Endothelial cell of umbilical vein (primary cell): ENCODE measurements around the gene NDUFS6. TPM values are rescaled to one million over a fixed set of nuclear protein-coding genes. Genes with fewer than 3 reads are reported as not detected.

ENCODE experiments used
- BruUV-seq: library from RNA; stranded (reverse); fragments of 400-500 nt; replicated peaks from 2 replicates; lab custom pipeline; 2021; lab: Mats Ljungman, UMichigan
- CTCF ChIA-PET: fragments of 300-600, 350-600 bp; sonication (Branson Sonifier 250); formaldehyde crosslinking; loops from one replicate; lab custom pipeline; 2021; ENCODE audit warnings: antibody characterized with exemption, inconsistent platforms; lab: Charles Lee
- POLR2A ChIA-PET: fragments of 300-600, 350-600 bp; sonication (Branson Sonifier 250); formaldehyde crosslinking; loops from one replicate; lab custom pipeline; 2021; ENCODE audit warnings: antibody characterized with exemption, inconsistent platforms; lab: Charles Lee
- DNase-seq: peaks from one replicate; pipeline ENCODE4 v3.0.0-alpha.2; 2011; ENCODE audit warnings: low read depth, low spot score
- FAIRE-seq: peaks from 2 replicates; lab custom pipeline; 2011; peaks lifted over from hg19 to GRCh38; lab: Jason Lieb, UNC
- H2AFZ ChIP-seq: 2 replicates; pipeline ENCODE4 v1.6.0; 2012; ENCODE audit warnings: low read depth, low read length, control low read depth, inconsistent platforms
- H3K27ac ChIP-seq: 2 replicates; pipeline ENCODE4 v1.5.1; 2011; ENCODE audit warnings: low read depth, mild to moderate bottlenecking, control low read depth, low read length, moderate library complexity; ENCODE audit not compliant: insufficient read depth
- H3K27me3 ChIP-seq, 2 experiments: 2 replicates each; pipeline versions ENCODE4 v1.6.0 to v1.6.1; 2011; ENCODE audit warnings: low read length in 2 of 2, mixed read lengths in 1 of 2; ENCODE audit not compliant: control insufficient read depth in 2 of 2, insufficient read depth in 2 of 2
- H3K36me3 ChIP-seq, 2 experiments: 2 replicates in 1 of 2; 3 replicates in 1 of 2; pipeline ENCODE4 v1.5.1; 2011; ENCODE audit warnings: low read length in 2 of 2, mild to moderate bottlenecking in 1 of 2, moderate library complexity in 1 of 2; ENCODE audit not compliant: control insufficient read depth in 2 of 2, insufficient read depth in 2 of 2; ENCODE audit errors: extremely low read depth in 1 of 2
- H3K4me1 ChIP-seq: 3 replicates; pipeline ENCODE4 v1.5.1; 2011; ENCODE audit warnings: mild to moderate bottlenecking, low read length; ENCODE audit not compliant: control insufficient read depth, insufficient read depth; ENCODE audit errors: extremely low read depth
- H3K4me2 ChIP-seq: 2 replicates; pipeline ENCODE4 v1.6.1; 2011; ENCODE audit warnings: low read length, control low read depth, mixed read lengths; ENCODE audit not compliant: insufficient read depth
- H3K4me3 ChIP-seq, 3 experiments: fragments of 200-600 bp in 1 of 3; sonication (generic), shearing (Covaris generic) in 1 of 3; replicated peaks in 1 of 3; 2 replicates each; pipeline ENCODE4 v1.5.1; 2011 to 2016; ENCODE audit warnings: control low read depth in 3 of 3, low read length in 3 of 3, mild to moderate bottlenecking in 2 of 3, inconsistent platforms in 1 of 3, low read depth in 1 of 3, moderate library complexity in 1 of 3; ENCODE audit not compliant: insufficient read depth in 1 of 3
- H3K79me2 ChIP-seq: 2 replicates; pipeline ENCODE4 v1.6.0; 2012; ENCODE audit warnings: low read length, inconsistent platforms; ENCODE audit not compliant: control insufficient read depth, insufficient read depth
- H3K9ac ChIP-seq: replicated peaks from 2 replicates; pipeline ENCODE3; 2011; ENCODE audit warnings: low read length, control low read depth; ENCODE audit not compliant: insufficient read depth; ENCODE audit errors: extremely low read depth
- H3K9me1 ChIP-seq: replicated peaks from 3 replicates; pipeline ENCODE4 v1.6.0; 2011; ENCODE audit warnings: mild to moderate bottlenecking, low read length; ENCODE audit not compliant: control insufficient read depth, insufficient read depth; ENCODE audit errors: extremely low read depth
- H3K9me3 ChIP-seq: replicated peaks from 2 replicates; pipeline ENCODE4 v1.5.1; 2012; ENCODE audit warnings: low read length, inconsistent platforms; ENCODE audit not compliant: control insufficient read depth, insufficient read depth
- H4K20me1 ChIP-seq: replicated peaks from 2 replicates; pipeline ENCODE3; 2011; ENCODE audit warnings: mild to moderate bottlenecking, low read length; ENCODE audit not compliant: control insufficient read depth, insufficient read depth; ENCODE audit errors: extremely low read depth
- CTCF ChIP-seq, 2 donors: IDR thresholded peaks; 1 replicate in 1 of 2; 2 replicates in 1 of 2; pipeline ENCODE4 v1.5.1; 2011; ENCODE audit warnings: low read length in 2 of 2, mild to moderate bottlenecking in 2 of 2, moderate library complexity in 2 of 2, control low read depth in 1 of 2, inconsistent platforms in 1 of 2, low read depth in 1 of 2; ENCODE audit not compliant: insufficient read depth in 1 of 2; ENCODE audit errors: extremely low read depth in 1 of 2
- EZH2 ChIP-seq: IDR thresholded peaks from 2 replicates; pipeline ENCODE4 v1.6.1; 2012; ENCODE audit warnings: borderline replicate concordance, low read depth, mild to moderate bottlenecking, moderate library complexity, low read length, inconsistent platforms; ENCODE audit not compliant: severe bottlenecking
- FOS ChIP-seq: IDR thresholded peaks from 2 replicates; pipeline ENCODE4 v1.6.1; 2011; ENCODE audit warnings: mild to moderate bottlenecking, low read length, moderate library complexity, borderline replicate concordance; ENCODE audit not compliant: insufficient read depth
- GATA2 ChIP-seq: IDR thresholded peaks from 2 replicates; pipeline ENCODE4 v1.7.0; 2011; ENCODE audit warnings: low read depth, mild to moderate bottlenecking, moderate library complexity, mixed read lengths, low read length; ENCODE audit not compliant: insufficient read length, insufficient read depth
- JUN ChIP-seq: IDR thresholded peaks from 2 replicates; pipeline ENCODE4 v1.6.1; 2011; ENCODE audit warnings: borderline replicate concordance, low read depth; ENCODE audit not compliant: insufficient read length, insufficient read depth
- MAX ChIP-seq: IDR thresholded peaks from 2 replicates; pipeline ENCODE4 v1.6.1; 2011; ENCODE audit not compliant: insufficient read depth, insufficient read length
- MYC ChIP-seq: IDR thresholded peaks from one replicate; pipeline ENCODE4 v1.6.1; 2011; ENCODE audit warnings: mild to moderate bottlenecking, low read depth, low read length
- POLR2A ChIP-seq: IDR thresholded peaks from 2 replicates; pipeline ENCODE4 v1.6.1; 2012; ENCODE audit warnings: low read depth, mild to moderate bottlenecking, control low read depth, low read length
- POLR2AphosphoS5 ChIP-seq: IDR thresholded peaks from 2 replicates; pipeline ENCODE4 v1.6.1; 2012; ENCODE audit warnings: low read depth, mild to moderate bottlenecking, control low read depth, low read length, moderate library complexity; ENCODE audit not compliant: insufficient read depth
- dilution Hi-C: fragments of 300-500 bp; cut with MboI; formaldehyde crosslinking; loops from one replicate; pipeline ENCODE4 v1.15.0; 2019; ENCODE audit warnings: low sequenced_read_pairs; ENCODE audit not compliant: extremely low pct_ligation_motif_present
- intact Hi-C: fragments of 100-400 bp; cut with micrococcal nuclease; formaldehyde crosslinking; loops from one replicate; pipeline ENCODE4 v1.10.0; 2022
- polyA plus RNA-seq, 4 experiments: library from polyadenylated mRNA; depleted of rRNA in 3 of 4; stranded (reverse) in 3 of 4; unstranded in 1 of 4; fragments of >200 nt; gene quantifications; 2 replicates each; pipeline versions ENCODE4 v1.2.1 to v1.2.3, GENCODE V29; 2011 to 2012; ENCODE audit warnings: missing spikeins in 1 of 4
- total RNA-seq: library from RNA; stranded (reverse); gene quantifications from 2 replicates; pipeline ENCODE4 v1.2.3, GENCODE V29; 2021

Gene NDUFS6
- total and polyA plus RNA-seq, 2 donors (not counting 3 experiments of a cell fraction or from before 2014, with no cell fraction given) = 42.5 to 127 TPM

- no peak overlapping the region for H3K4me2 ChIP-seq
- H3K9ac ChIP-seq = no peak overlapping the region
- H3K36me3 ChIP-seq = peaks cover 6 to 38% of the 10 kb centered on the region in 2 experiments
- no peak overlapping the region for H3K27ac ChIP-seq
- ChIA-PET POLR2A (no interaction called here), CTCF (interaction anchor here (2.4 to 3.9 kb wide), 2 partner anchors 31 to 39 kb away, joined by 13 to 20 read pairs; no protein-coding TSS in a partner anchor)
- no peaks in the 10 kb centered on the region for H3K27me3 ChIP-seq
- dilution Hi-C loops = no loop called here
- peaks cover 81% of the 10 kb centered on the region for H3K79me2 ChIP-seq
- FAIRE-seq (no peak), DNase-seq (no peak)
- H3K9me3 ChIP-seq = no peaks in the 10 kb centered on the region
- intact Hi-C loops = loop anchor here (5.0 kb wide), 1 partner anchor 1191 kb away; the partner anchor contains the start of gene CEP72
- peaks cover 21% of the 10 kb centered on the region for H3K4me1 ChIP-seq
- no peak for TF ChIP-seq FOS
- no peak for TF ChIP-seq POLR2A
- no peak for TF ChIP-seq MAX
- no peak for TF ChIP-seq MYC
- TF ChIP-seq GATA2 = no peak
- TF ChIP-seq CTCF (IDR thresholded peaks at IDR 0.05; ENCODE audit: extremely low read depth in 1 of 2, insufficient read depth in 1 of 2, low read depth in 1 of 2, low read length in 2 of 2) = no peak
- no peak for TF ChIP-seq EZH2
- no peak for TF ChIP-seq POLR2AphosphoS5
- no peak for TF ChIP-seq JUN
- no TSS peak for BruUV-seq
- H2AFZ ChIP-seq = no peak overlapping the region
- no peaks in the 10 kb centered on the region for H3K9me1 ChIP-seq
- H3K4me3 ChIP-seq = no peak overlapping the region
- no peaks in the 10 kb centered on the region for H4K20me1 ChIP-seq
Observed at GRCh38 chr5:1803192-1803591, 2.0 kb downstream of the NDUFS6 start.
